Suprapubic skin (tissue), 3 donors: Measurements from ENCODE around the gene SLC39A6.

Experiments
- CTCF ChIP-seq, 2 donors: fragments of 200-600 bp in 1 of 2; fragments of 450-650 bp in 1 of 2; sonication (generic) in 1 of 2; IDR thresholded peaks; one replicate each; pipeline ENCODE4 v1.5.1; 2016 to 2019; ENCODE audit warnings: antibody characterized with exemption in 2 of 2, mild to moderate bottlenecking in 1 of 2, moderate library complexity in 1 of 2
- POLR2AphosphoS5 ChIP-seq, 3 donors: sonication (generic); formaldehyde crosslinking; IDR thresholded peaks; one replicate each; pipeline ENCODE4 v1.6.1; 2017; ENCODE audit warnings: antibody characterized with exemption in 3 of 3

GRCh38 chr18:36177913-36178312 lies 48.8 kb upstream of the SLC39A6 start:
- TF ChIP-seq CTCF (IDR thresholded peaks at IDR 0.05) (no peak), POLR2AphosphoS5 (IDR thresholded peaks at IDR 0.05) (no peak)
